Panc1 (cell line): ENCODE data around the gene SF3A1.

ENCODE experiments used
- CTCF ChIP-seq: fragments of 450-650 bp; IDR thresholded peaks from 2 replicates; pipeline ENCODE4 v1.5.1; 2017; ENCODE audit warnings: mild to moderate bottlenecking
- POLR2AphosphoS5 ChIP-seq: IDR thresholded peaks from 2 replicates; pipeline ENCODE4 v1.6.1; 2012; ENCODE audit warnings: mild to moderate bottlenecking, low read depth, low read length, moderate library complexity
- SIN3A ChIP-seq: IDR thresholded peaks from 2 replicates; pipeline ENCODE4 v1.6.1; 2012; ENCODE audit warnings: low read depth, mild to moderate bottlenecking, low read length, moderate library complexity, borderline replicate concordance; ENCODE audit not compliant: insufficient read depth
- TCF7L2 ChIP-seq: IDR thresholded peaks from 2 replicates; pipeline ENCODE4 v1.6.1; 2011; ENCODE audit warnings: mild to moderate bottlenecking, low read depth, low read length, inconsistent platforms

DNA sequence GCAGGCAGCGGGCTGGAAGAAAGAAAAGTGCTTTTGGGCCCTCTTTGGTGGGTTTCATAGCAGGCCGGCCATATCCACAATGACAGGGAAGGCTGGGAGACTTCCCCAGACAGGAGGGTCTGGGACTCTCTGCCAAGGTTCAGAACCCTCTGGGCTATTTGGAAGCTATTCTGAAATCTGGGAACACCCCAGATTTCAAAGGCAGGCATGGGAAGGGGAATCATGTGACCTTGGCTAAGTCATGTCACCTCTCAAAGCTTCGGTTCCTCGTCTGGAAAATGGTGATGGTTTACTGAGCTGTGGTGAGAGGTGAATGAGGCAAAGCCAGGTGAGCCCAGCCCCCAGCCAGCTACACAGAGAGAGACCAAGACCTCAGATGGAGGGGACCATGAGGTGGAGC is 72.0 kb downstream of the SF3A1 start:
- TF ChIP-seq CTCF (no peak), POLR2AphosphoS5 (no peak), TCF7L2 (no peak), SIN3A (no peak)
